Colon (tissue), 2 donors: Measurements from ENCODE around the gene BTG1.

Experiments used
- FAIRE-seq: peaks from 2 replicates; lab custom pipeline; 2012; peaks lifted over from hg19 to GRCh38; lab: Jason Lieb, UNC
- donor health status: control.
- donor health status: control.

The BTG1 gene

GRCh38 chr12:92133171-92133570 lies 12.5 kb downstream of the BTG1 start:
- FAIRE-seq: no peak

GRCh38 chr12:92132288-92132687 lies 13.4 kb downstream of the BTG1 start:
- no peak for FAIRE-seq

- no peak for FAIRE-seq
Measured at GRCh38 chr12:92130999-92131398, 14.6 kb downstream of the BTG1 start.

GRCh38 chr12:92129609-92130008 lies 16.0 kb downstream of the BTG1 start:
- FAIRE-seq: no peak

GRCh38 chr12:92128612-92129011 lies 17.0 kb downstream of the BTG1 start:
- no peak for FAIRE-seq

- FAIRE-seq: no peak
Measured at GRCh38 chr12:92124689-92125029, 21.0 kb downstream of the BTG1 start.

GRCh38 chr12:92123780-92124688 lies 21.6 kb downstream of the BTG1 start:
- no peak for FAIRE-seq

GRCh38 chr12:92122941-92123779 lies 22.5 kb downstream of the BTG1 start:
- FAIRE-seq: no peak

GRCh38 chr12:92121826-92122225 lies 23.8 kb downstream of the BTG1 start:
- FAIRE-seq: no peak

GRCh38 chr12:92118826-92119536 lies 26.7 kb downstream of the BTG1 start:
- no peak for FAIRE-seq

GRCh38 chr12:92114834-92115233 lies 30.8 kb downstream of the BTG1 start:
- no peak for FAIRE-seq

- no peak for FAIRE-seq
Measured at GRCh38 chr12:92111256-92111655, 34.4 kb downstream of the BTG1 start.

- no peak for FAIRE-seq
Measured at GRCh38 chr12:92110083-92110640, 35.5 kb downstream of the BTG1 start.

GRCh38 chr12:92109613-92110012 lies 36.0 kb downstream of the BTG1 start:
- no peak for FAIRE-seq

- FAIRE-seq: no peak
Measured at GRCh38 chr12:92108651-92109050, 37.0 kb downstream of the BTG1 start.

- no peak for FAIRE-seq
Measured at GRCh38 chr12:92107621-92108131, 38.0 kb downstream of the BTG1 start.

- no peak for FAIRE-seq
Measured at GRCh38 chr12:92107094-92107493, 38.6 kb downstream of the BTG1 start.

GRCh38 chr12:92105676-92106075 lies 40.0 kb downstream of the BTG1 start:
- no peak for FAIRE-seq

- no peak for FAIRE-seq
Measured at GRCh38 chr12:92105110-92105509, 40.5 kb downstream of the BTG1 start.

- FAIRE-seq: no peak
Measured at GRCh38 chr12:92102606-92103005, 43.0 kb downstream of the BTG1 start.

- FAIRE-seq: no peak
Measured at GRCh38 chr12:92098594-92099380, 46.9 kb downstream of the BTG1 start.
